GM12865 (cell line): ENCODE measurements around the gene PAK6.

Source experiments
- DNase-seq: peaks from one replicate; pipeline ENCODE4 v3.0.0; 2010; ENCODE audit warnings: low read depth
- H3K4me3 ChIP-seq: 2 replicates; pipeline ENCODE4 v1.5.1; 2011; ENCODE audit warnings: mild to moderate bottlenecking, low read depth, low read length, control low read depth
- TF ChIP-seq, protein P1 (sequence below): IDR thresholded peaks from 2 replicates; pipeline ENCODE4 v1.5.1; 2011; ENCODE audit warnings: low read length, control low read depth, low read depth, inconsistent platforms; ENCODE audit not compliant: insufficient read depth; ENCODE audit errors: missing control alignments

The PAK6 gene

GRCh38 chr15:40256638-40257235 is 17.9 kb downstream of the PAK6 start:
- TF ChIP-seq, protein P1, sequence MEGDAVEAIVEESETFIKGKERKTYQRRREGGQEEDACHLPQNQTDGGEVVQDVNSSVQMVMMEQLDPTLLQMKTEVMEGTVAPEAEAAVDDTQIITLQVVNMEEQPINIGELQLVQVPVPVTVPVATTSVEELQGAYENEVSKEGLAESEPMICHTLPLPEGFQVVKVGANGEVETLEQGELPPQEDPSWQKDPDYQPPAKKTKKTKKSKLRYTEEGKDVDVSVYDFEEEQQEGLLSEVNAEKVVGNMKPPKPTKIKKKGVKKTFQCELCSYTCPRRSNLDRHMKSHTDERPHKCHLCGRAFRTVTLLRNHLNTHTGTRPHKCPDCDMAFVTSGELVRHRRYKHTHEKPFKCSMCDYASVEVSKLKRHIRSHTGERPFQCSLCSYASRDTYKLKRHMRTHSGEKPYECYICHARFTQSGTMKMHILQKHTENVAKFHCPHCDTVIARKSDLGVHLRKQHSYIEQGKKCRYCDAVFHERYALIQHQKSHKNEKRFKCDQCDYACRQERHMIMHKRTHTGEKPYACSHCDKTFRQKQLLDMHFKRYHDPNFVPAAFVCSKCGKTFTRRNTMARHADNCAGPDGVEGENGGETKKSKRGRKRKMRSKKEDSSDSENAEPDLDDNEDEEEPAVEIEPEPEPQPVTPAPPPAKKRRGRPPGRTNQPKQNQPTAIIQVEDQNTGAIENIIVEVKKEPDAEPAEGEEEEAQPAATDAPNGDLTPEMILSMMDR: no peak
- no peak overlapping the region for H3K4me3 ChIP-seq
- DNase-seq: no peak

GRCh38 chr15:40257656-40258450 is 19.0 kb downstream of the PAK6 start:
- no peak overlapping the region for H3K4me3 ChIP-seq
- DNase-seq: no peak
- TF ChIP-seq, protein P1: no peak

- no peak for DNase-seq
- H3K4me3 ChIP-seq: no peak overlapping the region
- TF ChIP-seq, protein P1: no peak
These were observed 19.7 kb downstream of the PAK6 start for GRCh38 chr15:40258544-40258943.

- no peak for DNase-seq
- no peak overlapping the region for H3K4me3 ChIP-seq
- TF ChIP-seq, protein P1: no peak
These were observed 20.2 kb downstream of the PAK6 start for GRCh38 chr15:40259021-40259420.

- DNase-seq: no peak
- TF ChIP-seq, protein P1: no peak
- H3K4me3 ChIP-seq: no peak overlapping the region
These were observed 24.3 kb downstream of the PAK6 start for GRCh38 chr15:40263024-40263754.

GRCh38 chr15:40264321-40265153 is 25.7 kb downstream of the PAK6 start:
- TF ChIP-seq, protein P1: no peak
- no peak for DNase-seq
- H3K4me3 ChIP-seq: no peak overlapping the region
